G401.6 (cell line): ENCODE results near the gene TRMT112.

Experiments used
- FAIRE-seq: peaks from 2 replicates; lab custom pipeline; 2012; peaks lifted over from hg19 to GRCh38; lab: Jason Lieb, UNC

Gene TRMT112

DNA sequence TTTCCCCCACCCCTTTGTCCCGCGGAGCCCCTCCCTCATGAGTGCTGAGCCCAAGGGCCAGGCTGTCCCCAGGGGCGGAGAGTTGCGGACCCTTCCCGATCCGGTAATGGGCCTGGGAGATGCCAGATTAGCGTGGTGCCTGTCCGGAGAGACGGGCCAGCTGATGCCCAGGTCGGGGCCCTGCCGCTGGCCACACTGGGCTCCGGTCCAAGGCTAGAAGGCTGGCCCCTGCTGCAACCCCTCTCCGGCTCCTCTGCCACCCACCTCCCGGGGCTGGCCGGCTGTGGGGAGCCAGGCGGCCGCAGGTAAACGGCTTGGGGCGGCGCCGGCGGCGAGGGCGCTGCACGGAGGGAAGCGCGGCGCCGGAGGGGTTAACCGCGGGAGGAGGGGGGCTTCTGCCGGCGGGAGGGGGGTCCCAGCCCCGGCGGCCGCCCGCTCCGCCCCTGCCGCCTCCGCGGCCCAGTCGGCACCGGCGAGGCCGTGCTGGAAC lies 26.1 kb downstream of the TRMT112 start, which contains the start of gene KCNK4:
Gene KCNK4, plus strand, starts transcription at position 41 of the 490 bp plus-strand sequence. CDS start 1,717 bp downstream, outside the sequence.
- no peak for FAIRE-seq

DNA sequence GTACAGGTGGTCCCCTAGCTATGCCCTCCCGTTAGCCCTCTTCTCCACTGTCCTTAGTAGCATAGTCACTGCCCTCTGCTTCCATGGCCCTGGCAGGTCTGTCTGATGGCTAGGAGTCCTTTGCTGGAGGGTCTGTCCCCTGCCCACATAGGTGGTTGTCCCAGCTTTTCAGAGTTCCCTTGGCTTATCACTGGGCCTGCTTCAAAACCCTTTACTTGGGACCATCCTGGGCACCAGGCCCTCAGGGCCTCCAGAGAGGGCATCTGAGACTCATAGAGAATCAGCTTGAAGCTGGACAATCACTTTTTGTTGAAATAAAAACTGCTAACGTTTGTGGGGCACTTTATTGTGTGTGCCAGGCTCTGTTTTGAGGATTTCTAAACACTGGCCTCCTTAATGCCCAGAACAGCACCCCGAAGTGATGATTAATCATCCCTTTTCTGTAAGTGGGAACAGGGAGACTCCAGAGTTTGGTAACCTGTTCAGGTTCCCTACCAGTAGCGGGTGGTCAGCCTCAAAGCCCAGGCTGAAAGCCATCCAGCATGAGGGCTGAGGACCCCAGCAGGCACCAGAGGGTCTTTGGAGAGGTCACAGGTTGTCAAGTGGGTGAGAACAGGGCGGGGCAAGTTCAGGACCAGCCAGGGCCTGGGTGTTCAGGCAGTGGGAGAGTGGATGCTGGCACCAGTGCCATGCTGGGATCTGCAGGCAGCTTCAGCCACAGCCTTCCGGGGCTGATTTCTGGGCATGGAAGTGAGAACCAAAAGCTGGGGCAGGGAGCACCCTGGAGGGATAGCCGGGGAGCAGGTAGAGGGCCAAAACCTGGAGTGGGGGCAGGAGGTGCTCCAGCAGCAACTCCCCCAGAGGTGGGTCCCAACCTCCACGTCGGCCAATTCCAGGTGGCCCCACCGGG lies 26.8 kb downstream of the TRMT112 start:
- no peak for FAIRE-seq

DNA sequence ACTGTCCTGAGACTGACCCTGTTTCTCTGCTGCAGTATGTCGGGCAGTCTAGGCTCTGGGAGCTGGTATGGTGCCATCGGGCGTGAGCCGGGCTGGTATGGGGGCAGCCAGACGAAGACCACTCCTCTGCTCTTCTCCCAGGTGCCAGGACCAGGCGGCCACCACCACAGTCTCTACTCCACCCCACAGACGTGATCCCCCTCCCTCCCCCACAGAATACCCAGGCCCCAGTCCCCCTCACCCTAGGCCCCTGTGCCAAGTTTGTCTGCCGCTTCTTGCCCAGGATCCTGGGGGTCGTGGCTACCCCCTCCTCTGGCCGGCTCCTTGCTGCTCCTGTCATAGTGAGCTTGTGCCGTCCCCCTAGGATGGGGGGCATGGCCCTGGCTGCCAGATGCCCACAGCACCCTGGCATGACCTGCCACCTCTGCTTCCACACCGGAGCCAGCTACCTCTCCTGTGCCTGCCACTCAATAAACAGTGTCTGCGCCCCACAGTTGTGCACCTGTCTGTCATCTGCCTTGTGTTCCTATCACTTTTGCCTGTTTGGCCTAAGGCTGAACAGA lies 28.3 kb downstream of the TRMT112 start:
- FAIRE-seq = no peak

DNA sequence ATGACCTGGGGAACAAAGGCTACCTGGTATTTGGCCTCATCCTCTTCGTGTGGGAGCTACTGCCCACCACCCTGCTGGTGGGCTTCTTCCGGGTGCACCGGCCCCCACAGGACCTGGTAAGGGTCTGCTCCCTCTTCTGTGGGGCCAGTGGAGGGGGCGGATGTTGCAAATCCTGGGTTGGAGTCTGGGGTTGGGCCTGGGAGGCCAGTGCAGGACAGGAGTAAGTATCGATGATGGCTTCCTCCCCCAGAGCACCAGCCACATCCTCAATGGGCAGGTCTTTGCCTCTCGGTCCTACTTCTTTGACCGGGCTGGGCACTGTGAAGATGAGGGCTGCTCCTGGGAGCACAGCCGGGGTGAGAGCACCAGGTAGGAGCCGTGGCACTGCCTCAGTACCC lies 29.0 kb downstream of the TRMT112 start:
- no peak for FAIRE-seq

DNA sequence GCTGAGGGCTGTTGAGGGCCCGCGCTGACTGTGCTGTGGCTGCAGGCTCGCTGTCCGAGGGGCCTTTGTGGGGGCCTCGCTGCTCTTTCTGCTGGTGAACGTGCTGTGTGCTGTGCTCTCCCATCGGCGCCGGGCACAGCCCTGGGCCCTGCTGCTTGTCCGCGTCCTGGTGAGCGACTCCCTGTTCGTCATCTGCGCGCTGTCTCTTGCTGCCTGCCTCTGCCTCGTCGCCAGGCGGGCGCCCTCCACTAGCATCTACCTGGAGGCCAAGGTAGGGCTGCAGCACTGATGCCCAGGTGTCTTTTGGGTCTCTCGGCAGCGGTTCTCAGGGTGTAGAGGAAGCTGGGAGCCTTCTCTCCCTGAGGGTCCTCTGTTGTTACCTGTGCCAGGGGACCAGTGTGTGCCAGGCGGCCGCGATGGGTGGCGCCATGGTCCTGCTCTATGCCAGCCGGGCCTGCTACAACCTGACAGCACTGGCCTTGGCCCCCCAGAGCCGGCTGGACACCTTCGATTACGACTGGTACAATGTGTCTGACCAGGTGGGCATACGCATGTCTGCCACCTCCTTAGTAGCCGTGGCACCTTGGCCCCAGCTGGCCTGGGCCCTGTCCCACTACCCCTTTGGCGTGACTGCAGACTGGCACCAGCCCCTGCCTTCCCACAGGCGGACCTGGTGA lies 29.5 kb downstream of the TRMT112 start:
- FAIRE-seq = no peak

DNA sequence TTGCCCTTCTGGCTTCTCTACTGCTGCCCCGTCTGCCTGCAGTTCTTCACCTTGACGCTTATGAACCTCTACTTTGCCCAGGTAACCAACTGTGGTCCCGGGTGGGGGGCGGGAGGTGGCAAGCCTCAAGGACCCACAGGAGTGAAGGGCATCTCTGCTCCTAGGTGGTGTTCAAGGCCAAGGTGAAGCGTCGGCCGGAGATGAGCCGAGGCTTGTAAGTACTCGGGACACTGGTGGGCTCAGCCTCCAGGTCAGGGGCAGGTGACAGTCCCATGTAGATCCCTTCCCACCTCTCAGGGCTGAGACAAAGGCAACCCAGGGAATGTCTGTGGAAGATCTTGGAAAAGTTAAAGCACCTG lies 30.6 kb downstream of the TRMT112 start:
- FAIRE-seq = no peak

DNA sequence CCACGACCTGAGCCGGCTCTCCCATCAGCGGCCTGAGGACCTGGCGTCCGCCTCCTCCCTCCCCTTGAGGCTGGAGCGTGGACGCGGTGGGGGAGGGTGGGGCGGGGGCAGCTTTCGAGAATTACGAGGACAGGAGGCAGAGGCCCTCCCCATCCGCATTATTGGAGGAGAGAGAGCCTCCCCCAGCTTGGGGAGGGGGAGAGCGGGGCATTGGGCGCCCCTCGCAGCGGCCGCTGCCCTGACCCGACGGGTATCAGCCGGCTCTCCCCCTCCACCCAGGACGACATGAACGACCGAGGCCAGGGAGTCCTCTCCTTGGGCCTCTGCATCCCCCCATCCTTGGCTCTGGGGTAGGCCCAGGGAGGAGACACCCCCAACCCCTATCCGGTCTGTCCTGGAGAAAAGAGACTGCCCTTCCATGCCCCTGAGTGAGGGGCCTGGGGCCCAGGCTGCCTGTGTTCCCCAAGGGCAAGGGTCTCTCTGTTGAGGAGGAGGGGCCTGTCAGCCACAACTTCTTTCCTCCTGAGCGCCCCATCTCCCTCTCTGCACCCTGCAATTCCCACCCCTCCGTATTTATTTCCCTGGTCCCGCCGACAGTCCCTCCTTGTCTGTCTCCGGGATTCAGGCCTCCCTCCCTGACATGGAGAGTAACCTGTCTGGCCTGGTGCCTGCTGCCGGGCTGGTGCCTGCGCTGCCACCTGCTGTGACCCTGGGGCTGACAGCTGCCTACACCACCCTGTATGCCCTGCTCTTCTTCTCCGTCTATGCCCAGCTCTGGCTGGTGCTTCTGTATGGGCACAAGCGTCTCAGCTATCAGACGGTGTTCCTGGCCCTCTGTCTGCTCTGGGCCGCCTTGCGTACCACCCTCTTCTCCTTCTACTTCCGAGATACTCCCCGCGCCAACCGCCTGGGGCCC lies 31.2 kb downstream of the TRMT112 start:
- no peak for FAIRE-seq

DNA sequence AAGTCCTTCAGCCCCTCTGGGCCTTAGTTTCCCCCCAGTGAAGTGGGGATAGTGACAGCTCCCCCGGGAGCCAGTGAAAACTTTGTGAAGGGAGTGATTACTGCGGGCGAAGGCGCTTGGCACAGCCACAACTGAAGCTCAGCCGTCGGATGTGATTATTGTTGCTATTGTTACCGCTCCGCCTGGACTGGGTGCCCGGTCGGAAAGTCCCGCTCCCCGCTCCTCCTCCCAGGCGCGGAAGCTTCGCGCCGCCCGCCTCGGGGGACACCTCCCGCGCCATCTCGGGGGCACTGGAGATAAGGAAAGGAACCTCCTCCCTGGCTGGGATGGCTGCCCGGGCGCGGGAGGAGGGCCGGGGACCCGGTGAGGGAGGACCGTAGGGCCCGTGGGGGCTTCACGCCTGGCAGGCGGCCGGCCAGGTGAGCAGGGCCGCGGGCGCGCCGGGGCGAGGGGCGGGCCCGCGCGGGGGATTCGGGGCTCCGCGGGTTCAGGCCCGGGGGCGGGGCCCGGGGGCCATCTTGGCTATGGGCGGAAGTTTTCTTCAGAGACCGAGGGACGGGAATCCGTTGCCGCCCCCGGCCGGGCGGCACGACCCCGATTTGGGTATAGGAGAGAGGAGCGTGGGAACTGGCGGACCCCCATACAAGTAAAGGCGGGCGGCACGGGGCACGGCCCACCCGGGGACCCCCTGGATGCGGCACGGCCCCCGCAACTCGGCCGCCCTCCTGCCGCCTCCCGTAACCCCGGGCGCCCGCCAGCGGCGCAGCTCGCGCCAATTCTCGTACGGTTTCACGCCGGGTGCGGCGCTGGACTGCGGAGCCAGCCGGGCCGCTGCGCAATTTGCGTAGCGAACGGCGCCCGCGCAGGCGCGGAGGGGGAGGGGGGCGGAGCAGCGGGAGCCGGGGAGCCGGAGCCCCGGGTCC lies 32.1 kb downstream of the TRMT112 start, which contains the start of gene GPR137:
Gene GPR137, plus strand, starts transcription at position 887 of the 923 bp plus-strand sequence. CDS start 677 bp downstream, outside the sequence.
- FAIRE-seq = no peak

DNA sequence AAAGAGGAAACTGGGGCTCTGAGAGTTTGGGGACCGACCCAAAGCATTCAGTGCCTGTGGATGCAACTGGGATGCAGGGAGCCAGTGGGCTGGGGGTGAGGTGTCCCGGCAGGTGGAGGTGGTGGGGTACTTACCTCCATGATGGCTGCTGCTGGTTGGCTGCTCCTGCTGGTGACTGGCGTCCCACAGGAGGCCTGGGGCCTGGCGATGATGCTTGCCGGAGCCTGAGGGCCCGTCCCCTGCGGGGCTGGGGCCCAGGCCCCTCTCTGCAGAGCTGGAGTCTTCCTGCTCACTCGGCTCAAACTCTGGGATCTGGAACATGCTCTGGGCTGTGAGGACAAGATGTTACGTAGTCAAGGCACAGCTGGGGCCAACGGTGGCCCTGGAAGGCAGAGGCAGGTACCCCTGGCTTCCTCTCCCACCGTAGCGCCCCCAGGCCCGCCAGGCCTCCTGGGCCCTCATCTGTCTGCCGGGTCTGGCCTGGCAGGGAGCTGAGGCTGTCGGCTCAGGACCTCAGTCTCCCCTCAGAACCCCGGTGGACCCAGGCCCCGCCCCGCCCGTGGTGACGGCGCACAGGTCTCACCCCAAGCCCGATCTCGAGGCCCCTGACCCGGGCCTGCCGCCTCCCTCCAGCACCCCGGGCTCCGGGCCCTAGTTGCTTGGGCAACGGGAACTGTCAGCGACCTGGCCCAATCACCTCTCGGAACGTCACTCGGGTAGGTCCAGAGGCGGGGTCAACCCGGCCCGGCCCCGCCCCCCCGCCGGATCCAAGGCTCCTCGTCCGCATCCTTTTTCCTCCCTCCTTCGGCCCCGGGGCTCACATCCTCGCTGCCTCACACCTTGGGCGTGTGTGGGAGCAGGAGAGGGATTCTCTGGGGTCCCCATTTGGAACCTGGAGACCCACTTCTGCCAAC lies 33.1 kb downstream of the TRMT112 start, which contains the start of gene BAD:
Gene BAD, minus strand, starts transcription at position 618 of the 914 bp plus-strand sequence. Its CDS starts 297 bp downstream, at position 321.
- peak; percentile 87 for FAIRE-seq

DNA sequence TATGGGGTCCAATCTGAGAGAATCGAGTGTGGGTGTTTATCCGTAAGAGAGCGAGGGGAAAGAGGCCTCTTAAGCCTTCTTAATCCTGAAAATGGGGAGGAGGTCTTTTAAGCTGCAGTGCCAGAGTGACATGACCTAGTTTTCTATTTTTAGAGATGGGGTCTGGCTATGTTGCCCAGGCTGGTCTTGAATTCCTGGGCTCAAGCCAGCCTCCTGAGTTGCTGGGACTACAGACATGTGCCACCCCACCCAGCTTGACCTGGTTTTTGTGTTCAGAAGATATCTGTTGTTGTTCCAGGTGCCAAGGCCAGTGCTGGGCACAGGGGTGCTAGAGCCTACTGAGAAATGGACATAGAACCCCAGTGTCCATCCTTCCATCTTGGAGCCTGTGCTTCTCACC lies 34.3 kb downstream of the TRMT112 start:
- no peak for FAIRE-seq

DNA sequence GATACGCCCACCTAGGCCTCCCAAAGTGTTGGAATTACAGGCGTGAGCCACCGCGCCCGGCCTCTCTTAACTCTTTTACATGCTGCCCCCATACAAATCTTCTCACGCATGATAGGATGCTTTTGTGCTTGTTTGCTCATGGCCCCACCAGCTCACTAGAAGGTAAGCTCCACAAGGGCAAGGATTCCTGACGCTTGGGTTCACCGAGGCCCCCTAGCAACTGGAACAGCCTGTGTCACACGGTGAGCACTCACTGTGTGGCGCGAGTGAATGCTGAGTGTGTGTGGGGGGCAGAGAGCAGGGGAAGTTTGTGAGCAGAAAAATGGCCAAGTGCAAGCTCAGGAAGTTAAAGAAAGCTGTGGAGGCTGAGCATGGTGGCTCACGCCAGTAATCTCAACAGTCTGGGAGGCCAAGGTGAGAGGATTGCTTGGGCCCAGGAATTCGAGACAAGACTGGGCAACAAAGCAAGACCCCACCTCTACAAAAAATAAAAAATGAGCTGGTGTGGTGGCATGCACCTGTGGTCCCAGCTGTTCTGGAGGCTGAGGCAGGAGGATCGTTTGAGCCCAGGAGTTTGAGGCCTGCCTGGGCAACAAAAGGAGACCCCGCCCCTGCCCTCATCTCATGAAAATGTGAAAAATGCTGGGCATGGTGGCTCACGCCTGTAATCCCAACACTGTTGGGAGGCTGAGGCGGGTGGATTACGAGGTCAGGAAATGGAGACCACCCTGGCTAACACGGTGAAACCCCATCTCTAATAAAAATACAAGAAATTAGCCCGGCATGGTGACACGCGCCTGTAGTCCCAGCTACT lies 35.2 kb downstream of the TRMT112 start:
- no peak for FAIRE-seq

DNA sequence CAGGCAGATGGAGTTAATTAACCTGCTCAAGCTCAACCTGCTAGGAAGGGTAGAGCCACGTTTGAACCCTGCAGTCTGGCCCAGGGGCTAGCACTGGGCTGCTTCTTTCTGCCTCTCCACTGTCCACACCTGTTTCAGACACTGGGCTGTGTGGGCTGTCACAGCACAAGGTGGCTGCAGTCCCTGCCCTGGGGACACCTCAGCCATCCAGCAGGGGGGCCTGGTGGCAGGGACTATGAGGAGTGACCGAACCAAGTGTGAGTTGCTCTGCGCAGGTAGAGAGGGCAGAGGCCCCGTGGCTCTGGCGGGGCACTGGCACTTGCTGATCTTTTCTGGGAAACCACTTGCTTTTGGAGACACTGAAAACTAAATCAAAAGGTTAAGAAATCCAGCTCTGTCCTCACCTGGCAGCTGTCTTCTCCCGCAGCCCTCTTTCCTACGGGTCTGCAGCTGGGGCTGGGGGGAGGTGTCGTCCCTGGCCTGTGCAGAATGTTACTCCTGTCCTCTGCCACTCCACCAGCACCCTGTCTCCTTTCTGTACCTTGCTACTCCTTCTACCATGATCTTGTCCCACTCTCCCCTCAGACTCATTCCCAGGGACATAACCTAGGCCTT lies 38.7 kb downstream of the TRMT112 start:
- no peak for FAIRE-seq

DNA sequence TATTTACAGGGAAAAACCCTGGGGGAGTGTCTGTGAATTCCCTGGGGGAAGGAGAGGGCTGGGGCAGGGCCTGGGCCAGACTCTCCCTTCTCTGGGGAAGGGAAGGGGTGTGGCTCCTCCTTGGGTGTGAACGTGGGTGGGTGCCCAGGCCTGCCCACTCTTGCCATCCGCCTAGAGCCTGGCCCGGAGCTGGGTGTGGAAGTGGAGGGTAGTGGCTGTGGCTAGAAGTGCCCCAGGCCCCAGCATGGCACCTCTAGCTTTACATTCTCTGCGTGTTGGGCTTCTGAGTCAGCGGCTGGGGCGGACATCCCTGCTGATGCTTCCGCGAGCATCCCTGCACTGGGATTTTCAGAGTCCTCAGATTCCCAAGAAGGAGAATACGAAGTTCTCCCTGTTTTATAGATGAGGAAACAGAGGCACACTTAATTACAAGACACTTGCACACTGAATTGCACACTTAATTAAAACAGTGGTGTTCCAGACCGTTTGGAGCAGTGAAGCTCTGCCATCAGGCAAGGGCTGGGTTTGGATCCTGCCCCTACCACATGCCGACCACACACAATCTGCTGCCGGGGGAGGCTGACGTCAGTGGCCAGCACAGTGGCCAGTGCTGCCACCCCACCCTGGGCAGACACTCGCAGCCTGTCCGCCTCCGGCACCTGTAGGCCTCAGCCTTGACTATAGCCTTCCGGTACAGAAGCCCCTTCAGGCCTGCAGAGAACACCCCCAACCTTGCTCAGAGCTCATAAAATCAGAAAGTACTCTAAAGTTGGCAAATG lies 40.5 kb downstream of the TRMT112 start:
- FAIRE-seq = no peak

DNA sequence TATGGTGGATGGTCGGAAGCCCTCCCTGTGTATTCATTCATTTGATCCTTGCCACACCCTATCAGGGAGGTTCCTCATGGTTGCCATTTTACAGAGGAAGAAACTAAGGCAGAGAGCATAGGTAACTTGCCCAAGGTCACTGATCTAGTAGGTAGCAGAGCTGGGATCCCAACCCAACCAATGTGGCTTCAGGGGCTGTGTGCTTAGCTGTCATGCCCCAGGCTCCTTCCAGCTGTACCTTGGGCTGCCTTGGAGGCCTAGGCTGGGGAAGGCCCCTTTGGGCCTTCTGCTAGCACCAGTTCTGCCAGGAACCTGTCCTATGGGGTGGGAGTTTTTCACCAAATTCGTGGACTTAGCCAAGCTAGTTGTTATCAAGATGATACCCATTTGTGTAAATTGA lies 41.5 kb downstream of the TRMT112 start:
- FAIRE-seq = no peak

DNA sequence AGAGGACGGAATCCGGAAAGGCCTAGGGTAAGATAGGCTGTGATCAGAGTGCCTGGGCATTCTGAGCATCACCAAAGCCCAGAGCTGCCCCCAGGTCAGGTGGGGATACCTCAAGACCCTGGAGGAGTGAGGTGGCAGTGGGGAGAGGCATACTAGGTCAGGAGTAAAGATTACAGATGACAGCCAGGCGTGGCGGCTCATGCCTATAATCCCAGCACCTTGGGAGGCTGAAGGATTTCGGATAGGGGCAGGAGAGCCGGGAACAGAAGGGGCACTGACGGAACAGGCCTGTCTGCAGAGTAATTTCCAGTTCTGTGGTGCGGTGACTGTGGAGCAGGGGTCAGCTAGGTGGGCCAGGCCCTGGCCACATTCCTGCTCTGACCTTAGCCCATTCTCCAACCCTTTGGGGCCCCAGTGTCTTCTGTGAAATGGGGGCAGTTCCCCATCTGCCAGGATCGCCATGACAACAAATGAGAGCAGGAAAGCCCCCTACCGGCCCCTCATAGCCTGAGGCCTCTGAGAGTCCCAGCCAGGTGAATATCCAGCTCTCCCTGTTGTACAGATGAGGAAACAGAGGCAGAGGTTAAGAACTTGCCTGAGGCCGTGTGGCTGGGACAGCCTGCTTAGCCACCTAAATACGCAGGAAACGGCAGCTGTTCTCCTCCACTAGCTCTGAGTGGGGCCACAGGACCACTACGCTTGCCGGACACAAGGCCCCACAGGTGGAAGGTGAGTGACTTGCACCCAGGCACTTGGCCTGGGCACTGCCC lies 42.1 kb downstream of the TRMT112 start:
- no peak for FAIRE-seq

DNA sequence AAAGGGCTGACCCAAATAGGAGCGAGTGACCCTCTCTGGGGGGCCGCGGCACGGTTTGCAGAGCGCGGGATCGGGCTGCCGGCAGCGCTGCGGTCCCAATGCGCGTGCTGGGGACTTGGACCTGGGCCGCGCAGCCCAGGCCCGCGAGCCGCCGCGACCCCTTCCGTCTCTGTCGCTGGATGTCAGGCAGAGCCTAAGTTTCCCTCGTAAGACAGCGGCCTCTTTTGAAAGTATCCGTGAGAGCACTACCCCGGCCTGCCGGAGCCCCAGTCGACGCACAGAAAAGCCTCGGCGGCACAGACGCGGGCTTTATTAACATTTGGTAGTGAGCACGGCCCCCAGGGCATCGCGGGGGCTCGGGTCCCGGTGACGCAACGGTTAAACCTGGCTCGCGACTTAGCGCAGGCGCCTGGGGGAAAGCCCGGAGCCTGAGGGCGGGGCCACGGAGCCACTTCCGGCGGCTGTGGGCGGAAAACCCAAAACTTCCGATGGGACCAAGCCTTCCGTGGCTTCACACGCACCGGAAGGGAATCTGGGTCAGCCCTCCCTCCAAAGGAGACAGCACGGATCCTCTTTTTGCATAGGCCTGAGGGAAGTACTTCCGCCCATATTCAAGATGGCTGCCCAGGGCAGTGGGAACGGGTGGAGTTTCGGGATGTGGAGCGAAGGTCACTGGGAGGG lies 47.7 kb downstream of the TRMT112 start:
- peak; percentile 98 for FAIRE-seq
